HepG2 (cell line): ENCODE results near the gene IKZF4. TPM values are rescaled to one million over a fixed set of nuclear protein-coding genes. Genes with fewer than 3 reads are reported as not detected.

Experiments
- CBFB ChIP-seq: sonication (generic); formaldehyde crosslinking; IDR thresholded peaks from 2 replicates; pipeline ENCODE4 v1.4.0; 2020; ENCODE audit warnings: missing genetic modification reagents
- CEBPB ChIP-seq: IDR thresholded peaks from 2 replicates; pipeline ENCODE4 v1.6.1; 2011; ENCODE audit warnings: low read depth, low read length, improper control_type of control experiment, borderline replicate concordance
- FOXA1 ChIP-seq, 2 experiments: fragments of 450-650 bp in 1 of 2; sonication (generic) in 1 of 2; formaldehyde crosslinking in 1 of 2; IDR thresholded peaks; 2 replicates each; pipeline versions ENCODE4 v1.4.0 to v1.6.1; 2016 to 2020; ENCODE audit warnings: missing genetic modification reagents in 1 of 2
- FOXP4 ChIP-seq: sonication (generic); formaldehyde crosslinking; IDR thresholded peaks from 2 replicates; pipeline ENCODE4 v1.4.0; 2020; ENCODE audit warnings: missing genetic modification reagents
- HMG20B ChIP-seq: conservative IDR thresholded peaks from 2 replicates; pipeline ENCODE4 v1.6.1; 2016; ENCODE audit warnings: missing genetic modification reagents, missing compliant biosample characterization
- PLRG1 ChIP-seq: fragments of 450-650 bp; conservative IDR thresholded peaks from 2 replicates; pipeline ENCODE4 v1.6.1; 2016
- POLR2A ChIP-seq, 2 experiments: IDR thresholded peaks; 2 replicates each; pipeline ENCODE4 v1.6.1; 2011; ENCODE audit warnings: low read depth in 2 of 2, low read length in 2 of 2, mild to moderate bottlenecking in 1 of 2, moderate library complexity in 1 of 2; ENCODE audit not compliant: insufficient read depth in 1 of 2
- REXO4 ChIP-seq: sonication (generic); formaldehyde crosslinking; IDR thresholded peaks from 2 replicates; pipeline ENCODE4 v1.8.0; 2022; ENCODE audit warnings: missing genetic modification reagents, mild to moderate bottlenecking, borderline replicate concordance
- RFX5 ChIP-seq: IDR thresholded peaks from 2 replicates; pipeline ENCODE4 v1.6.1; 2011; ENCODE audit warnings: low read depth, low read length, improper control_type of control experiment
- RNF2 ChIP-seq: fragments of 450-650 bp; conservative IDR thresholded peaks from 2 replicates; pipeline ENCODE4 v1.6.1; 2016; ENCODE audit warnings: low read depth
- SNAPC2 ChIP-seq: sonication (generic); formaldehyde crosslinking; IDR thresholded peaks from 2 replicates; pipeline ENCODE4 v1.8.1; 2022; ENCODE audit warnings: mild to moderate bottlenecking, missing genetic modification reagents
- SOX13 ChIP-seq, 3 experiments: fragments of 450-650 bp in 1 of 3; sonication (generic) in 1 of 3; formaldehyde crosslinking in 1 of 3; IDR thresholded peaks in 2 of 3; conservative IDR thresholded peaks in 1 of 3; 2 replicates each; pipeline versions ENCODE4 v1.5.0 to v1.6.1; 2016 to 2020; ENCODE audit warnings: antibody characterized with exemption in 1 of 3, mild to moderate bottlenecking in 1 of 3, missing compliant biosample characterization in 1 of 3, missing genetic modification reagents in 1 of 3, moderate library complexity in 1 of 3
- SOX5 ChIP-seq: IDR thresholded peaks from 2 replicates; pipeline ENCODE4 v1.6.1; 2016; ENCODE audit warnings: borderline replicate concordance
- ZBTB44 ChIP-seq: sonication (generic); formaldehyde crosslinking; IDR thresholded peaks from 2 replicates; pipeline ENCODE4 v1.4.0; 2020; ENCODE audit warnings: missing genetic modification reagents
- ZFYVE20 ChIP-seq: sonication (generic); formaldehyde crosslinking; IDR thresholded peaks from 2 replicates; pipeline ENCODE4 v1.8.0; 2023; ENCODE audit warnings: low read depth, mild to moderate bottlenecking, moderate library complexity, missing genetic modification reagents, borderline replicate concordance
- ZNF280B ChIP-seq: sonication (generic); formaldehyde crosslinking; IDR thresholded peaks from 2 replicates; pipeline ENCODE4 v1.5.0; 2020; ENCODE audit warnings: missing genetic modification reagents, mild to moderate bottlenecking, borderline replicate concordance
- ZNF446 ChIP-seq: sonication (generic); formaldehyde crosslinking; IDR thresholded peaks from 2 replicates; pipeline ENCODE4 v1.5.0; 2020; ENCODE audit warnings: mild to moderate bottlenecking, missing genetic modification reagents
- ZNF704 ChIP-seq: sonication (generic); formaldehyde crosslinking; IDR thresholded peaks from 2 replicates; pipeline ENCODE4 v1.8.1; 2023; ENCODE audit warnings: mild to moderate bottlenecking, inconsistent platforms, moderate library complexity, missing genetic modification reagents, borderline replicate concordance
- ZNF800 ChIP-seq: sonication (generic); formaldehyde crosslinking; IDR thresholded peaks from 2 replicates; pipeline ENCODE4 v1.4.0; 2020; ENCODE audit warnings: missing genetic modification reagents
- polyA plus RNA-seq, 8 experiments: library from polyadenylated mRNA; depleted of rRNA in 3 of 8; stranded (reverse) in 7 of 8; unstranded in 1 of 8; fragments of >200 nt; fragmentation: Illumina TruSeq in 4 of 8; extraction: Trizol in 4 of 8; gene quantifications; 2 replicates each; pipeline versions ENCODE4 v1.2.1 to v1.2.3, GENCODE V29; 2011 to 2016; ENCODE audit warnings: low read depth in 4 of 8, missing spikeins in 1 of 8, mixed read lengths in 1 of 8; ENCODE audit not compliant: insufficient read depth in 1 of 8
- total RNA-seq, 5 experiments: library from RNA; depleted of rRNA; stranded (reverse); fragments of >200 nt; fragmentation: Illumina TruSeq; extraction: Trizol; gene quantifications; 2 replicates each; pipeline ENCODE4 v1.2.3, GENCODE V29; 2016; ENCODE audit warnings: low read depth in 1 of 5

The IKZF4 gene
- total and polyA plus RNA-seq, 2 of the 13 experiments (the other 11 are each of a cell fraction or from before 2014, with no cell fraction given): 0.58 to 2.2 TPM

GRCh38 chr12:56041552-56042429 lies 20.9 kb downstream of the IKZF4 start, which contains the start of gene RPS26 (continued):
- TF ChIP-seq ZNF446 (CRISPR knock-in tag) (0 out of 2 replicates have a peak, but pooled peaks have one; percentile 66), ZNF280B (CRISPR knock-in tag) (peak; percentile 70; the same call in 1 of the 2 replicates), SNAPC2 (peak; percentile 62; the same call in 1 of the 2 replicates), ZNF800 (CRISPR knock-in tag) (peak; percentile 54; the same call in 1 of the 2 replicates), FOXP4 (CRISPR knock-in tag) (peak; percentile 60), FOXA1 (IDR thresholded peaks at IDR 0.05) (no peak), FOXA1 (CRISPR knock-in tag; IDR thresholded peaks at IDR 0.05) (no peak), CEBPB (no peak), ZFYVE20 (CRISPR knock-in tag) (no peak), CBFB (CRISPR knock-in tag) (peak; percentile 81), RFX5 (no peak), SOX13 (IDR thresholded peaks at IDR 0.05) (0 out of 2 replicates have a peak, but pooled peaks have one; percentile 41), SOX13 (CRISPR knock-in tag; conservative IDR thresholded peaks at IDR 0.05 in 1 of 2, IDR thresholded peaks at IDR 0.05 in 1 of 2) (peak in 1 of 2 experiments; percentile 48; a peak in 2 of 4 replicates), HMG20B (CRISPR knock-in tag) (0 out of 2 replicates have a peak, but pooled peaks have one; percentile 35), ZNF704 (peak; percentile 72; the same call in 1 of the 2 replicates), REXO4 (no peak), SOX5 (peak; percentile 57; the same call in 1 of the 2 replicates), POLR2A (IDR thresholded peaks at IDR 0.05; ENCODE audit: insufficient read depth in 1 of 2, low read depth in 2 of 2, low read length in 2 of 2) (peak; percentile 98 to 99), RNF2 (peak; percentile 68), PLRG1 (no peak), ZBTB44 (CRISPR knock-in tag) (no peak)
